Activated naive CD8-positive, alpha-beta T cell treated with anti-CD3 and anti-CD28 coated beads, Interleukin-2, amount 10 ng/mL, durations not matched to agents 7 days and 5 days (primary cell): Measurements from ENCODE around the gene CTIF. TPM values are rescaled to one million over a fixed set of nuclear protein-coding genes. Genes with fewer than 3 reads are reported as not detected.

Experiments
- ATAC-seq: fragments of 150-1000 bp; cut with Tn5 transposase; one replicate; pipeline ENCODE4 v1.10.0; 2021; ENCODE audit warnings: low read depth, moderate library complexity
- POLR2A ChIA-PET: fragments of 350-600 bp; sonication (Branson Sonifier 250); formaldehyde crosslinking; loops from one replicate; lab custom pipeline; 2021; ENCODE audit warnings: antibody characterized with exemption; lab: Charles Lee
- DNase-seq: peaks from one replicate; pipeline ENCODE4 v3.0.0; 2021
- H3K27ac Mint-ChIP-seq: one replicate; pipeline ENCODE4 v1.8.0; 2022; ENCODE audit warnings: mild to moderate bottlenecking, mixed read lengths
- H3K27me3 Mint-ChIP-seq: one replicate; pipeline ENCODE4 v1.8.0; 2022; ENCODE audit warnings: mild to moderate bottlenecking, moderate library complexity, mixed read lengths
- H3K36me3 Mint-ChIP-seq: one replicate; pipeline ENCODE4 v1.8.0; 2021; ENCODE audit warnings: mild to moderate bottlenecking, mixed read lengths
- H3K4me1 Mint-ChIP-seq: one replicate; pipeline ENCODE4 v1.8.0; 2021; ENCODE audit warnings: mixed read lengths
- H3K4me3 Mint-ChIP-seq: one replicate; pipeline ENCODE4 v1.8.0; 2022; ENCODE audit warnings: mild to moderate bottlenecking, moderate library complexity, mixed read lengths
- H3K9me3 Mint-ChIP-seq: one replicate; pipeline ENCODE4 v1.8.0; 2021; ENCODE audit warnings: mixed read lengths
- total RNA-seq, 2 experiments: library from RNA; stranded (reverse); gene quantifications; one replicate each; pipeline ENCODE4 v1.2.3, GENCODE V29; 2021

CTIF gene
- total RNA-seq, 2 experiments from 2014 or later: 2.4 to 3.0 TPM

DNA sequence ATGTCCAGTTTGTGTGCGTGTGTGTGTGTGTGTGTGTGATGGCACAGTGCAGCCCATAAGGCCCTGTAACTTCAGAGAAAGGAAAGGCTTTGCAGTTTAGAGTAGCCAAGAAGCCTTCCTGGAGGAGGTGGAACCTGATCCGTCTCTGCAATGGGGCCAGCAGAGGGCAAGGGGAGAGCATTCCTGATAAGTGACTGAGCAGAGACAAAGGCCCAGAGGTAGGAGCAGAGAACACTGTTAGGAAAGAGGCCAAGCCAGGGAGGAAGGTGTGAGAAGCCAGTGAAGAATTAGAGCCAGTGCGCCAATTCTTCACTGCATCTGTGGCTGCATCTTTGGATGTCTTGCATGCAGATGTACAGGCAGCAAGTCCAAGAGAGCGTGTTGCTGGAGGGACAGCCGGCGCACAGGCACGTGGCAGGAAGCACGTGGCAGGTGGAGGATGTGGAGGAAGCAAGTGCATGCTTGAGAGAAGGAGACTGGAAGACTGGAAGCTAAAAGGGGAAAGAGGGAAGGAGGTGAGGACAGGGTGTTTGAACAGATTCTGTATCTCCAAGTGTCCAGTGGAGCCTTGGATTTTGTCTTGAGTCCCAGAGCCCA, 196.3 kb downstream of the CTIF start:
- H3K4me3 Mint-ChIP-seq: no peak overlapping the region
- POLR2A ChIA-PET: no interaction called here
- no peak overlapping the region for H3K27ac Mint-ChIP-seq
- no peaks in the 10 kb centered on the region for H3K36me3 Mint-ChIP-seq
- peaks cover 8% of the 10 kb centered on the region for H3K4me1 Mint-ChIP-seq
- ATAC-seq (no peak), DNase-seq (no peak)
- H3K27me3 Mint-ChIP-seq: peaks cover 4% of the 10 kb centered on the region
- H3K9me3 Mint-ChIP-seq: no peaks in the 10 kb centered on the region

GRCh38 chr18:48735681-48736255, 196.9 kb downstream of the CTIF start:
- Mint-ChIP-seq H3K27me3 (peaks cover 4% of the 10 kb centered on the region), H3K36me3 (no peaks in the 10 kb centered on the region), H3K27ac (no peak overlapping the region), H3K4me3 (no peak overlapping the region), H3K9me3 (no peaks in the 10 kb centered on the region), H3K4me1 (peaks cover 8% of the 10 kb centered on the region)
- ATAC-seq (no peak), DNase-seq (no peak)
- POLR2A ChIA-PET: no interaction called here

GRCh38 chr18:48736321-48737260, 197.8 kb downstream of the CTIF start:
- peaks cover 8% of the 10 kb centered on the region for H3K4me1 Mint-ChIP-seq
- H3K36me3 Mint-ChIP-seq: no peaks in the 10 kb centered on the region
- ATAC-seq (no peak), DNase-seq (no peak)
- H3K27ac Mint-ChIP-seq: no peak overlapping the region
- peaks cover 4% of the 10 kb centered on the region for H3K27me3 Mint-ChIP-seq
- H3K9me3 Mint-ChIP-seq: no peaks in the 10 kb centered on the region
- POLR2A ChIA-PET: no interaction called here
- no peak overlapping the region for H3K4me3 Mint-ChIP-seq

DNA sequence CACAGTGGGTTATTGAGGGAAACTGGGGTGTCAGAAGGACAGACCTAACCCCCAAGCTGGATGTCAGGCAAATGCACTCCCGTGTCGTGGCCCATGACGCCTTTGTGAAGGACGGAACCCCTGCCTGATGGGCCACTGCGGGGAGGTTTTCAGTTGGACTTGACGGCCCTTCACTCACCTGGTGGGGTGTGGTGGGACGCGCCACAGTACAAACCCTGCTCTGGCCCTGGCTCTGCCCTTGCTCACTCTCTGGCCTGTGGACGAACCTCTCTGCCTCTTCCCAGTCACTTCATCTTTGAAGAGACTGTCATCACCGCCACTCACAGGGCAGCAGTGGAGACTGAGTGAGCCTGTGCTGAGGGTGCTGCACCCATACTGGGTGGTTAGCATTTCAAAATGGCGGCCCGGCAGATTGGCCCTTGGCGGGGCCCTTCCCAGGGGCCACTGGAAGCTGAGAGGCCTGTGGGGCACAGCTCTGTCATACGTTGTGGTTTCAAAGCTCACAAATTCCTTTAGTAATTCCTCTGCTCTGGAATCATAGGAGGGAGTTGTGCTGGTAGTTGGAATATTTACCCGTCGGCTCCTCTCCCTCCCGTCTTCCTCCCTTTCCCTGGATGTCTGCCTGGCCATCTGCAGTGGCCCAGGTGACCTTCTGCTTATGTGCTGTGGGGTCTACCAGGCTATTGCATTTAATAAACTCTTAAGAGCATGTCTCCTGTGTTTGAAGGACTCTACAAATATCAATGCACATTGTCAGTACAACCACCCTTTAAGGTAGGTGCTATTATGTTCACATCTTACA, 200.6 kb downstream of the CTIF start:
- no peak overlapping the region for H3K27ac Mint-ChIP-seq
- H3K36me3 Mint-ChIP-seq: no peaks in the 10 kb centered on the region
- POLR2A ChIA-PET: no interaction called here

GRCh38 chr18:48740068-48740440, 201.2 kb downstream of the CTIF start:
- Mint-ChIP-seq H3K4me3 (no peak overlapping the region), H3K27ac (no peak overlapping the region), H3K4me1 (peaks cover 5% of the 10 kb centered on the region), H3K9me3 (no peaks in the 10 kb centered on the region), H3K27me3 (peaks cover 6% of the 10 kb centered on the region), H3K36me3 (no peaks in the 10 kb centered on the region)
- POLR2A ChIA-PET: no interaction called here
- DNase-seq: no peak
- no peak for ATAC-seq

More for the DNA sequence above, 200.6 kb downstream of the CTIF start:
- Mint-ChIP-seq H3K4me1 (peaks cover 8% of the 10 kb centered on the region), H3K4me3 (no peak overlapping the region), H3K9me3 (no peaks in the 10 kb centered on the region), H3K27me3 (peaks cover 4% of the 10 kb centered on the region)
- ATAC-seq: no peak
- no peak for DNase-seq

DNA sequence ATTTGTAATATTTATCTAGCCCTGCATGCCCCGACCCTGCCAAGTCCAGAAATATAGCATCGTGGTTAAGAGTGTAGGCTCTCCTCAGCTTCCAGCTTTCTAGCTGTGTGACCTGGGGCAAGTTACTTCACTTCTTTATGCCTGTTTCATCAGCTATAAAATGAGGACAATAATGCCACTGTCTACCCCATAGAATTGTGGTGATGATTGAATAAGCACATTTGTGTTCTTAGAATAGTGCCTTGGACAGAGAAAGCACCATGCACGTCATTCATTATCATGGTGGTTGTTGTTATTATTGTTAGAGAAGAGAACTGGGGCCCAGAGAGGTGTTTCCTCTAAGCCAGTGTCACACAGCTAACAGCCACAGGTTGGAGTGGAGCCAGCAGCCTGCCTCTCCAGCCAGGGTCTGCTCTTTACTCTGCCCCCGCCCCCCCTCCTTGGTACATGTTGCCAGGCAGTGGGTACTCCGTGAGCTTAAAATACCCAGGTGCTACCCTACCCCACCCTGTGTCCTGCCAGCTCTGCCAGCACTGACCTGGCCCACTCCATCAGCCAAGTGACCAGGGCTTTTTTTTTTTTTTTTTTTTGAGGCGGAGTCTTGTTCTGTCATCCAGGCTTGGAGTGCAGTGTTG, 202.1 kb downstream of the CTIF start:
- ATAC-seq: no peak
- no peak for DNase-seq
- Mint-ChIP-seq H3K36me3 (no peaks in the 10 kb centered on the region), H3K9me3 (no peaks in the 10 kb centered on the region), H3K27ac (no peak overlapping the region), H3K27me3 (peaks cover 9% of the 10 kb centered on the region), H3K4me3 (no peak overlapping the region), H3K4me1 (no peaks in the 10 kb centered on the region)
- POLR2A ChIA-PET: no interaction called here

GRCh38 chr18:48741866-48742265, 203.0 kb downstream of the CTIF start:
- Mint-ChIP-seq H3K27me3 (peaks cover 9% of the 10 kb centered on the region), H3K4me3 (no peak overlapping the region), H3K4me1 (no peaks in the 10 kb centered on the region), H3K36me3 (no peaks in the 10 kb centered on the region), H3K27ac (no peak overlapping the region), H3K9me3 (no peaks in the 10 kb centered on the region)
- POLR2A ChIA-PET: no interaction called here
- DNase-seq (no peak), ATAC-seq (no peak)

- Mint-ChIP-seq H3K36me3 (no peaks in the 10 kb centered on the region), H3K4me3 (no peak overlapping the region), H3K4me1 (no peaks in the 10 kb centered on the region), H3K27me3 (peaks cover 7% of the 10 kb centered on the region), H3K27ac (no peak overlapping the region), H3K9me3 (no peaks in the 10 kb centered on the region)
- ATAC-seq: no peak
- POLR2A ChIA-PET: no interaction called here
- no peak for DNase-seq
Measured at GRCh38 chr18:48742304-48742703, 203.5 kb downstream of the CTIF start.

DNA sequence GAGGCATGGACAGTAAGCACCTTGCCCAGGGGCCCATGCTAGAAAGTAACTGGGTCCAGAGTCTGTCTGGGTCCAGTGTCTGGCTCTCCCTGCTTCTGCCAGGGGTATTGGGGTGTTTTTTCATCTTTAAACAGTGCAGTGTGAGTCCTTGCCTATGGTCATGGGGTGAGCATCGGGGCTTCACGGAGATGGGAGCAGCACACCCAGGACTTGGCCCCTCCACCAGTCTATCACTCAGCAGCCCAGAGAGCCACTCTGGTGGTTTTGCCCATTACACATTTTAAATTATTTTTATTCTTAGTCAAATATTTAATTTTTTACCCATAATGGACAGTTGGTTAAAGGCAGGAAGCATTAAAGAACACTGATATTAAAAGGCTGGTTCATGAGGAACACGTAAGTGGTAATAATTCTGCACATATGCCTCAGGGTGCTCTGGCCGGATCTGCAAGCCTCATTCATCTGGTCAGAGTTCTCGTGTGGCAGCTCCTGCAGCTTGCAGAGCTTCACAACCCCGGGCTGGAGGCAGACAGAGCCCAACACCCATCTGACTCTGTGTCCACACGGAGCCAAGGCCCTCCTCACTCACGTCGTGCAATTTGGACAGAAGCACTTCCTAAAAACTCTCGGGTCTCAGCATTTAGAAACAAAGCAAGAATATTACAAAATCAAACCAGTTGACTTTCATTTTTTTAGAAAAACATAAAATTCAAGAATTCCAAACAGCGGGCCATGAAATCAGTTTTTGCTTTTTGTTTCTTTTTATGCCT, 204.1 kb downstream of the CTIF start:
- DNase-seq (no peak), ATAC-seq (no peak)
- Mint-ChIP-seq H3K4me3 (no peak overlapping the region), H3K27ac (no peak overlapping the region), H3K9me3 (no peaks in the 10 kb centered on the region), H3K4me1 (no peaks in the 10 kb centered on the region), H3K36me3 (no peaks in the 10 kb centered on the region), H3K27me3 (peaks cover 7% of the 10 kb centered on the region)
- POLR2A ChIA-PET: no interaction called here

- H3K9me3 Mint-ChIP-seq: no peaks in the 10 kb centered on the region
Measured at GRCh38 chr18:48743886-48744285, 205.1 kb downstream of the CTIF start.

GRCh38 chr18:48745293-48745692, 206.5 kb downstream of the CTIF start:
- POLR2A ChIA-PET: no interaction called here
- Mint-ChIP-seq H3K27me3 (peaks cover 5% of the 10 kb centered on the region), H3K4me1 (peaks cover 1% of the 10 kb centered on the region)

More at GRCh38 chr18:48743886-48744285, 205.1 kb downstream of the CTIF start:
- peaks cover 7% of the 10 kb centered on the region for H3K27me3 Mint-ChIP-seq
- DNase-seq: no peak
- H3K36me3 Mint-ChIP-seq: no peaks in the 10 kb centered on the region
- POLR2A ChIA-PET: no interaction called here
- no peaks in the 10 kb centered on the region for H3K4me1 Mint-ChIP-seq
- ATAC-seq: no peak
- H3K4me3 Mint-ChIP-seq: no peak overlapping the region
- H3K27ac Mint-ChIP-seq: no peak overlapping the region

GRCh38 chr18:48749768-48750167, 210.9 kb downstream of the CTIF start:
- Mint-ChIP-seq H3K27ac (no peak overlapping the region), H3K36me3 (no peaks in the 10 kb centered on the region), H3K27me3 (peaks cover 7% of the 10 kb centered on the region), H3K4me1 (peaks cover 3% of the 10 kb centered on the region), H3K4me3 (no peak overlapping the region), H3K9me3 (no peaks in the 10 kb centered on the region)
- no peak for ATAC-seq
- POLR2A ChIA-PET: no interaction called here
- no peak for DNase-seq

More at GRCh38 chr18:48745293-48745692, 206.5 kb downstream of the CTIF start:
- ATAC-seq (no peak), DNase-seq (no peak)
- Mint-ChIP-seq H3K36me3 (no peaks in the 10 kb centered on the region), H3K4me3 (no peak overlapping the region), H3K9me3 (no peaks in the 10 kb centered on the region), H3K27ac (no peak overlapping the region)
